ENCODE measurements around the gene MAGIX.
A peak's percentile ranks its signal among the peaks of the same experiment; 100 is the strongest.
"Not testable (repeated sequence)": the region's sequence is repeated elsewhere in the genome, so short reads cannot be mapped to it uniquely, and the experiment has no call there.

The MAGIX gene

GRCh38 chrX:49161632-49162031, 926 bp upstream of the MAGIX start:
- DNase-seq: no peak

GRCh38 chrX:49163555-49164419, 1.2 kb downstream of the MAGIX start:
- DNase-seq: peak; percentile 86 to 89

- no peak for DNase-seq
Measured at GRCh38 chrX:49164589-49165360, 2.2 kb downstream of the MAGIX start.

GRCh38 chrX:49165901-49166881, 3.6 kb downstream of the MAGIX start:
- DNase-seq: peak; percentile 81 to 83

- DNase-seq: peak; percentile 64 to 75
Measured at GRCh38 chrX:49166914-49167739, 4.6 kb downstream of the MAGIX start.

GRCh38 chrX:49167740-49168108, 5.2 kb downstream of the MAGIX start:
- no peak for DNase-seq

GRCh38 chrX:49171752-49172279, 9.3 kb downstream of the MAGIX start, which contains the start of gene PLP2:
Gene PLP2 (plus strand): TSS chrX:49171898. CDS start chrX:49172001, 103 bp downstream.
- DNase-seq: peak; percentile 57 to 69

- DNase-seq: peak; percentile 75
Measured at GRCh38 chrX:49172280-49172780, 9.8 kb downstream of the MAGIX start.

GRCh38 chrX:49173544-49173943, 11.0 kb downstream of the MAGIX start:
- DNase-seq: not testable (repeated sequence)

GRCh38 chrX:49174723-49175122, 12.2 kb downstream of the MAGIX start:
- no peak for DNase-seq

GRCh38 chrX:49175435-49176274, 13.1 kb downstream of the MAGIX start:
- DNase-seq: no peak

GRCh38 chrX:49176421-49177326, 14.1 kb downstream of the MAGIX start:
- DNase-seq: peak in 1 of 2 donors; percentile 50

GRCh38 chrX:49177338-49177833, 14.8 kb downstream of the MAGIX start:
- DNase-seq: peak; percentile 21 to 36

- DNase-seq: no peak
Measured at GRCh38 chrX:49177873-49178480, 15.4 kb downstream of the MAGIX start.

- DNase-seq: no peak
Measured at GRCh38 chrX:49178537-49178936, 16.0 kb downstream of the MAGIX start.

GRCh38 chrX:49179358-49179757, 16.8 kb downstream of the MAGIX start:
- DNase-seq: no peak

GRCh38 chrX:49183701-49184281, 21.2 kb downstream of the MAGIX start:
- no peak for DNase-seq

Measured in CD4-positive, alpha-beta T cell treated with Interferon alpha-2 for 1 hour (primary cell).